ENCODE results near the gene WWOX. TPM values are rescaled to one million over a fixed set of nuclear protein-coding genes. Genes with fewer than 3 reads are reported as not detected.

WWOX gene
- total and polyA plus RNA-seq, 2 donors (not counting 3 experiments of a cell fraction or from before 2014, with no cell fraction given): 6.2 to 12.5 TPM

DNA sequence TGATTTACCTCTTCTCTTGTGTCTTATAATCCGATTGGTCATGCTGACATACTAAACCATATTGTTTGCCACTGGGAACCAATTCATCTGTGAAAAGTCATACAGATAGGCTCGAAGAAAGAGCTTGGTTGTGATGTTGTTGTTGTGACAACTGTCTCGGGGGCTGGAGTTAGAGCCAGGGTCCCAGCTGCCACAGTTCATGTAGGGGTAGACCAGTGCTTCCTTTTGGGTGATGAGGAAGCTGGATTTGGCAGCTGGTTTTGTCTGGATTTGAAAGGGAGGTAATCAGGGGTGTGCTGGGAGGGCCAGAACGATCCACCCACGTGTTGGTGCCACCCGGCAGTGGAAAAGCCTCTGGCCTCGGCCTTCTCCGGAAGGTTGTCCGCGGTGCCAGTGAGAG lies 438.1 kb downstream of the WWOX start:
- Histone ChIP-seq H3K9me3 (replicated peaks; ENCODE audit: control insufficient read depth, insufficient read depth, low read length) (peaks cover 3% of the 10 kb centered on the region), H3K4me3 (replicated peaks in 1 of 3; ENCODE audit: insufficient read depth in 1 of 3, low read depth in 1 of 3, low read length in 3 of 3) (no peak overlapping the region), H3K9ac (replicated peaks; ENCODE audit: extremely low read depth, insufficient read depth, low read length) (no peak overlapping the region), H3K36me3 (ENCODE audit: control insufficient read depth in 2 of 2, extremely low read depth in 1 of 2, insufficient read depth in 2 of 2, low read length in 2 of 2) (no peaks in the 10 kb centered on the region), H2AFZ (ENCODE audit: low read depth, low read length) (no peak overlapping the region), H3K4me1 (ENCODE audit: control insufficient read depth, extremely low read depth, insufficient read depth, low read length) (no peaks in the 10 kb centered on the region), H3K27ac (ENCODE audit: insufficient read depth, low read depth, low read length) (no peak overlapping the region), H3K27me3 (ENCODE audit: control insufficient read depth in 2 of 2, insufficient read depth in 2 of 2, low read length in 2 of 2) (no peaks in the 10 kb centered on the region), H3K9me1 (replicated peaks; ENCODE audit: control insufficient read depth, extremely low read depth, insufficient read depth, low read length) (no peaks in the 10 kb centered on the region), H3K4me2 (ENCODE audit: insufficient read depth, low read length) (no peak overlapping the region), H4K20me1 (replicated peaks; ENCODE audit: control insufficient read depth, extremely low read depth, insufficient read depth, low read length) (no peaks in the 10 kb centered on the region), H3K79me2 (ENCODE audit: control insufficient read depth, insufficient read depth, low read length) (no peaks in the 10 kb centered on the region)
- BruUV-seq (replicated peaks): no TSS peak
- DNase-seq (ENCODE audit: low read depth, low spot score): no peak
- no peak for FAIRE-seq
- CTCF ChIA-PET: no interaction called here
- no peak for TF ChIP-seq FOS (IDR thresholded peaks at IDR 0.05; ENCODE audit: borderline replicate concordance, insufficient read depth, low read length)
- TF ChIP-seq GATA2 (IDR thresholded peaks at IDR 0.05; ENCODE audit: insufficient read depth, insufficient read length, low read depth, low read length): no peak
- no peak for TF ChIP-seq POLR2A (IDR thresholded peaks at IDR 0.05; ENCODE audit: low read depth, low read length)
- no peak for TF ChIP-seq EZH2 (IDR thresholded peaks at IDR 0.05; ENCODE audit: borderline replicate concordance, low read depth, low read length, severe bottlenecking)
- TF ChIP-seq JUN (IDR thresholded peaks at IDR 0.05; ENCODE audit: borderline replicate concordance, insufficient read depth, insufficient read length, low read depth): no peak
- no peak for TF ChIP-seq MYC (IDR thresholded peaks at IDR 0.05; ENCODE audit: low read depth, low read length)
- TF ChIP-seq, protein P1, sequence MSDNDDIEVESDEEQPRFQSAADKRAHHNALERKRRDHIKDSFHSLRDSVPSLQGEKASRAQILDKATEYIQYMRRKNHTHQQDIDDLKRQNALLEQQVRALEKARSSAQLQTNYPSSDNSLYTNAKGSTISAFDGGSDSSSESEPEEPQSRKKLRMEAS (IDR thresholded peaks at IDR 0.05; ENCODE audit: insufficient read depth, insufficient read length): no peak
- TF ChIP-seq, protein P2, sequence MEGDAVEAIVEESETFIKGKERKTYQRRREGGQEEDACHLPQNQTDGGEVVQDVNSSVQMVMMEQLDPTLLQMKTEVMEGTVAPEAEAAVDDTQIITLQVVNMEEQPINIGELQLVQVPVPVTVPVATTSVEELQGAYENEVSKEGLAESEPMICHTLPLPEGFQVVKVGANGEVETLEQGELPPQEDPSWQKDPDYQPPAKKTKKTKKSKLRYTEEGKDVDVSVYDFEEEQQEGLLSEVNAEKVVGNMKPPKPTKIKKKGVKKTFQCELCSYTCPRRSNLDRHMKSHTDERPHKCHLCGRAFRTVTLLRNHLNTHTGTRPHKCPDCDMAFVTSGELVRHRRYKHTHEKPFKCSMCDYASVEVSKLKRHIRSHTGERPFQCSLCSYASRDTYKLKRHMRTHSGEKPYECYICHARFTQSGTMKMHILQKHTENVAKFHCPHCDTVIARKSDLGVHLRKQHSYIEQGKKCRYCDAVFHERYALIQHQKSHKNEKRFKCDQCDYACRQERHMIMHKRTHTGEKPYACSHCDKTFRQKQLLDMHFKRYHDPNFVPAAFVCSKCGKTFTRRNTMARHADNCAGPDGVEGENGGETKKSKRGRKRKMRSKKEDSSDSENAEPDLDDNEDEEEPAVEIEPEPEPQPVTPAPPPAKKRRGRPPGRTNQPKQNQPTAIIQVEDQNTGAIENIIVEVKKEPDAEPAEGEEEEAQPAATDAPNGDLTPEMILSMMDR (IDR thresholded peaks at IDR 0.05; ENCODE audit: extremely low read depth in 1 of 2, insufficient read depth in 1 of 2, low read depth in 1 of 2, low read length in 2 of 2): no peak
- no peak for TF ChIP-seq POLR2AphosphoS5 (IDR thresholded peaks at IDR 0.05; ENCODE audit: insufficient read depth, low read depth, low read length)
- intact Hi-C loops (cut with micrococcal nuclease) (no loop called here), dilution Hi-C loops (cut with MboI; ENCODE audit: extremely low pct_ligation_motif_present, low sequenced_read_pairs) (no loop called here)
- POLR2A ChIA-PET: no interaction called here
